ENCODE data around the gene ZGPAT. TPM values are rescaled to one million over a fixed set of nuclear protein-coding genes. Genes with fewer than 3 reads are reported as not detected.

ZGPAT gene
- total and polyA plus RNA-seq, 2 of the 8 experiments (the other 6 are each of a cell fraction or from before 2014, with no cell fraction given): 14.5 to 21.4 TPM

- DNase-seq (ENCODE audit: low read depth in 1 of 2, low spot score in 2 of 2) (no peak), FAIRE-seq (no peak)
- Histone ChIP-seq H4K8ac (ENCODE audit: extremely low read depth, insufficient read depth, low read length) (no peak overlapping the region; the same call in 1 of the 2 replicates), H2BK20ac (ENCODE audit: low read length) (no peak overlapping the region), H3K14ac (ENCODE audit: insufficient read length) (no peak overlapping the region), H4K5ac (ENCODE audit: insufficient read length, low read depth, low read length) (no peak overlapping the region), H3K4me1 (replicated peaks in 1 of 4; ENCODE audit: control insufficient read depth in 3 of 4, insufficient read depth in 4 of 4, low read length in 3 of 4) (peaks cover 0 to 16% (median 4%) of the 10 kb centered on the region in 4 experiments; a peak in 6 of 7 replicates), H3K9ac (replicated peaks in 1 of 4; ENCODE audit: extremely low read depth in 1 of 4, low read depth in 3 of 4, low read length in 3 of 4) (no peak overlapping the region), H3K4ac (replicated peaks; ENCODE audit: insufficient read length, low read depth, low read length) (no peak overlapping the region), H3K4me2 (ENCODE audit: insufficient read depth in 1 of 2, low read depth in 2 of 2, low read length in 2 of 2) (no peak overlapping the region), H3K23ac (ENCODE audit: insufficient read length) (no peak overlapping the region), H3K18ac (ENCODE audit: extremely low read depth, low read length) (no peak overlapping the region), H2BK5ac (ENCODE audit: low read depth, low read length) (no peak overlapping the region), H3K23me2 (ENCODE audit: low read depth, low read length) (no peaks in the 10 kb centered on the region), H4K91ac (replicated peaks; ENCODE audit: insufficient read length, low read length) (no peak overlapping the region), H2AFZ (ENCODE audit: low read length) (no peak overlapping the region), H3K9me3 (ENCODE audit: insufficient read depth in 2 of 2, low read depth in 1 of 2, low read length in 1 of 2) (no peaks in the 10 kb centered on the region), H4K20me1 (replicated peaks in 1 of 2; ENCODE audit: control insufficient read depth in 1 of 2, insufficient read depth in 2 of 2, low read length in 2 of 2) (no peaks in the 10 kb centered on the region), H3K4me3 (ENCODE audit: extremely low read depth in 1 of 4, insufficient read depth in 2 of 4, low read depth in 3 of 4, low read length in 4 of 4) (no peak overlapping the region), H2AK5ac (ENCODE audit: low read depth, low read length) (no peak overlapping the region), H3K36me3 (ENCODE audit: control insufficient read depth in 2 of 4, insufficient read depth in 4 of 4, low read length in 3 of 4) (no peaks in the 10 kb centered on the region; a peak in 1 of 8 replicates), H2BK15ac (ENCODE audit: low read length) (no peak overlapping the region), H3K56ac (replicated peaks; ENCODE audit: insufficient read length, low read depth, low read length) (no peak overlapping the region), H3K27me3 (replicated peaks in 1 of 4; ENCODE audit: control insufficient read depth in 3 of 4, extremely low read depth in 1 of 4, insufficient read depth in 3 of 4, low read length in 3 of 4) (no peaks in the 10 kb centered on the region), H3K79me2 (ENCODE audit: control insufficient read depth in 1 of 2, insufficient read depth in 2 of 2, low read length in 2 of 2) (no peaks in the 10 kb centered on the region), H2BK120ac (replicated peaks; ENCODE audit: low read depth, low read length) (no peak overlapping the region), H3K27ac (ENCODE audit: low read depth, low read length) (no peak overlapping the region), H2BK12ac (ENCODE audit: low read depth, low read length) (no peak overlapping the region), H3K79me1 (ENCODE audit: low read depth, low read length) (no peaks in the 10 kb centered on the region; the same call in 1 of the 2 replicates)
- ChIA-PET CTCF (ENCODE audit: partially characterized antibody) (interaction anchor here (0.7 to 4.4 kb wide), 2 partner anchors 21 to 33 kb away, joined by 3 to 17 read pairs; no protein-coding TSS in a partner anchor), POLR2A (ENCODE audit: partially characterized antibody) (interaction anchor here (1.2 to 2.3 kb wide), 2 partner anchors 9 to 58 kb away, joined by 3 to 5 read pairs; partner anchors contain the start of gene TNFRSF6B)
- TF ChIP-seq JUND (IDR thresholded peaks at IDR 0.05; ENCODE audit: low read length): no peak
- TF ChIP-seq ASH2L (IDR thresholded peaks at IDR 0.05; ENCODE audit: low read length): no peak
- no peak for TF ChIP-seq EZH2 (IDR thresholded peaks at IDR 0.05; ENCODE audit: low read depth, low read length, severe bottlenecking)
- no peak for TF ChIP-seq ZNF274 (IDR thresholded peaks at IDR 0.05; ENCODE audit: borderline replicate concordance, extremely low read depth, low read length)
- no peak for TF ChIP-seq NANOG (IDR thresholded peaks at IDR 0.05; ENCODE audit: insufficient read depth, low read depth, low read length, poor library complexity, severe bottlenecking)
- TF ChIP-seq CHD1 (IDR thresholded peaks at IDR 0.05; ENCODE audit: low read depth, low read length): no peak
- no peak for TF ChIP-seq SIRT6 (IDR thresholded peaks at IDR 0.05; ENCODE audit: low read length)
- TF ChIP-seq KDM1A (IDR thresholded peaks at IDR 0.05; ENCODE audit: borderline replicate concordance, low read length): no peak
- WGBS, 2 experiments (ENCODE audit: extremely low coverage in 1 of 2, insufficient coverage in 1 of 2, insufficient read length in 1 of 2, insufficient replicate concordance in 2 of 2, low coverage in 1 of 2, low lambda C conversion rate in 2 of 2, missing lambda C conversion rate in 1 of 2): 90% methylated on average over 16 of the region's 16 CpGs; no CpG with 5 or more reads in 1 of the 2 experiments
These were observed 46.2 kb downstream of the ZGPAT start for GRCh38 chr20:63754008-63754407.

Data from H1 (cell line).